GM08714 (cell line): ENCODE measurements around the gene INPP5D.
"Not testable (repeated sequence)": the region's sequence is repeated elsewhere in the genome, so short reads cannot be mapped to it uniquely, and the experiment has no call there.

ENCODE experiments used
- H3K4me3 ChIP-seq: fragments of 200-500 bp; sonication (Bioruptor generic); 2 replicates; pipeline ENCODE4 v1.5.1; 2014; ENCODE audit warnings: mild to moderate bottlenecking, low read length, inconsistent platforms
- ZNF274 ChIP-seq: IDR thresholded peaks from 2 replicates; pipeline ENCODE4 v1.6.1; 2012; ENCODE audit warnings: mild to moderate bottlenecking, low read depth, low read length

The INPP5D gene

DNA sequence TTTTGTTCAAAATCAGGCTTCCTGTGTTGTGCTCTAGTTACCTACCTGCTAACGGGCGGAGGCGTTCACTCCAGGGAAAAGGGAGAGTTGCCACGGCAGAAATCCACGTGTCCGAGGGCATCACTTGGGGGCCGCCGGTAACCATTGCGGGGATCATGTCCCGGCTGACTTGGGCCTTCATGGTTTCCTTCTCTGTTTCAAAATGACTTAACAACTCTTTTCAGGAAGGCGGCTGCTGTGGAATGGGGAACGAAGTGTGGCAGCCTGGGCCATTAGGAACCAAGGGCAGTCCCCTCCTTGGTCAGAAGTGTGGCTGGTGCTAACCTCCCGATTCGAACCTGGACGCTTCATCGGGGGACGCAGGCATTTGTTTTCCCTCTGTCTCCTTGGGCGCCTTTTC, 56.8 kb downstream of the INPP5D start:
- H3K4me3 ChIP-seq = no peak overlapping the region
- no peak for TF ChIP-seq ZNF274

DNA sequence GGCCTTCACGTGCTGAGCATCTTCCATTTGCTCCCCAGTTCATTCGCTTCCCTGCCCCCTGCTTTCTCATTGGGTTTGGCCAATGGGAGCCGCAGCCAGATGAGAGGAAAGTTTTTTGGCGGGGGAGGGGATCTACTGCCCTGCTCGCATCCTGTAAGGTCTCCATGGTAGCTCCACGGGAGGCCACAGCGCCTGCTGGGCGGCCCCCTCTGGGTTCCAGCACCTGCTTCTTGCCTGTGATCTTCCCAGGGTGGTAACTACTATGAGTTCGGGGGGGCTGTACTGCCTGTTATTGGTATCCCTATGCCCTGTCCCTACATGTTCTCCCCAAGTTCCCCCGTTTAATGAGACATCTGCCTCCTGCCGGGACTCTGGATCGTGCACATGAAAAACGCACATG, 57.2 kb downstream of the INPP5D start:
- H3K4me3 ChIP-seq = no peak overlapping the region
- no peak for TF ChIP-seq ZNF274

GRCh38 chr2:233117811-233118647, 57.9 kb downstream of the INPP5D start:
- no peak overlapping the region for H3K4me3 ChIP-seq

DNA sequence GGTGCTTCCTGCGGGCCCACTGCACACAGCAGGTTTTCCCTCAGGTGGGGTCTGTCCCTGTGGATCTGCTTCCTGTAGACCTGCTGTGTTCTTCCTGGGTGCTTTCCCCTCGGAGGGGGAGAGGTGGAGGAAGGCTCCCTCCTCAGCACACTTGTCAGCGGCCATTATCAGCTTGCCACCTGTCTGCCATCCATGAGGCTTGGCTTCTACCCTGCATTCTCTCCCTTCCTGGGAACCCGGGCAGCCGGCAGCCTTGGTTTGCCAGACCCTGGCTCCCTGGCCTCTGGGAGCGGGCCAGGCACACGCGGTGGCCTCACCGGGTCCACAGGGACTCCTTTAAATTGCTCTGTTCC, 58.5 kb downstream of the INPP5D start:
- no peak overlapping the region for H3K4me3 ChIP-seq
- TF ChIP-seq ZNF274 = no peak

More at GRCh38 chr2:233117811-233118647, 57.9 kb downstream of the INPP5D start:
- no peak for TF ChIP-seq ZNF274

- no peak for TF ChIP-seq ZNF274
Observed at GRCh38 chr2:233119123-233119522, 59.0 kb downstream of the INPP5D start.

DNA sequence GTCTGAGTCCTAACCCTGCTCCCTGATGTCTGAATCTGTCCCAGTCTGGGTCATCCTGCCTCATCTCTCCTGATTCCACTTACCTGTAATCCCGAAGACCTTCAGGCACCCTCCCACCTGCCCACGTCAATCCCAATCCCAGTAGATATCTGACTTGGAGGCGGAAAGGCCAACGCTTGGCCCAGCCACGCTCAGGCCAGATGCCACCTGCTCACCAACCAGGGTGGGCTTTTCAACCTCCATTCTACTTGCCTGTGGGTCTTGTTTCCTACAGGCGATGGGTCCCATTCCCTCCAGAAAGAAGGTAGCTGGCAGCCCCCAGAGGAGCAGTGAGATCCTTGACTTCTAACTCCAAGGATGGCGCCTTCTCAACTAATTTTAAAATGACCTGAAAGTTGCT, 59.7 kb downstream of the INPP5D start:
- no peak overlapping the region for H3K4me3 ChIP-seq
- TF ChIP-seq ZNF274 = no peak

More at GRCh38 chr2:233119123-233119522, 59.0 kb downstream of the INPP5D start:
- no peak overlapping the region for H3K4me3 ChIP-seq

- no peak overlapping the region for H3K4me3 ChIP-seq
- TF ChIP-seq ZNF274 = no peak
Observed at GRCh38 chr2:233120459-233120858, 60.3 kb downstream of the INPP5D start.

- no peak for TF ChIP-seq ZNF274
- no peak overlapping the region for H3K4me3 ChIP-seq
Observed at GRCh38 chr2:233121856-233122255, 61.7 kb downstream of the INPP5D start.

- TF ChIP-seq ZNF274 = no peak
- H3K4me3 ChIP-seq = no peak overlapping the region
Observed at GRCh38 chr2:233122541-233122940, 62.4 kb downstream of the INPP5D start.

GRCh38 chr2:233123576-233123975, 63.4 kb downstream of the INPP5D start:
- H3K4me3 ChIP-seq = not testable (repeated sequence)

- TF ChIP-seq ZNF274 = no peak
- no peak overlapping the region for H3K4me3 ChIP-seq
Observed at GRCh38 chr2:233124421-233125080, 64.4 kb downstream of the INPP5D start.

DNA sequence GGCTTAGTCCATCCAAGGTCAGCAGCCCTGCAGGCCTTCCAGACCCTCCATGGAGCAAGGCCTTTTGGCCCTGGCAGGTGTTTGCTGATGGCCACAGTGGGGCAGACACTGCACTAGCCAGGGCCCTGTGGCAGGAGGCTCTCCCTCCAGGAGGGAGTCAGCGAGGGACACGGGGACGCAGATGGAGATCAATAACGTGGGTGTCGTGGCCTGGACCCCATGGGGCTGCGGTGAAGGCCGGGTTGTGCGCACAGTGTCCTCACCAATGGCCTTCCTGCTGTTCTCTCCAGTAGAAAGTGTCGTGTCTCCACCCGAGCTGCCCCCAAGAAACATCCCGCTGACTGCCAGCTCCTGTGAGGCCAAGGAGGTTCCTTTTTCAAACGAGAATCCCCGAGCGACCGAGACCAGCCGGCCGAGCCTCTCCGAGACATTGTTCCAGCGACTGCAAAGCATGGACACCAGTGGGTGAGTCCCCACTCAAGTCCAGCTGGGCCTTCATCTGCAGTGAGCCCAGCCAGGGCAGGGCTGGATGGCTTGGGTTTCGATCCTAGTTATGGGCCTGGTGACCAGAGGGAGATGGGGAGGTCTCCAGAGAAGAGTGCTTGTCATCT, 65.4 kb downstream of the INPP5D start:
- no peak overlapping the region for H3K4me3 ChIP-seq
- no peak for TF ChIP-seq ZNF274

- H3K4me3 ChIP-seq = no peak overlapping the region
- TF ChIP-seq ZNF274 = no peak
Observed at GRCh38 chr2:233129351-233129978, 69.3 kb downstream of the INPP5D start.

DNA sequence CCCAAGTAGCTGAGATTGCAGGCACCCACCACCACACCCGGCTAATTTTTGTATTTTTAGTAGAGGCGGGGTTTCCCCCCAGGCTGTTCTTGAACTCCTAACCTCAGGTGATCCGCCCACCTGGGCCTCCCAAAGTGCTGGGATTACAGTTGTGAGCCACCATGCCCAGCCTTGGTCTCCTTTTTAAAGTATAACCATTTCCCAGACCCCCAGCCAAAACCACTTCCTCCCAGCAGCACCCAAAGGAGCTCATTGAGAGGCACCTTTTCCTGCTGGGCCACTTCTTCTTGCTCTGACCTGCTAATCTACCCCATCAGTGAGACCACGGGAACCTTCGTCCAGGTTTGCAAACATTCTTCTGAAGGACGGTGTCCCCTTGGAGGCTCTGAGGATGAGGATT, 69.9 kb downstream of the INPP5D start:
- no peak overlapping the region for H3K4me3 ChIP-seq
- TF ChIP-seq ZNF274 = no peak
